ENCODE measurements around the gene LDLRAD4.

Gene LDLRAD4

DNA sequence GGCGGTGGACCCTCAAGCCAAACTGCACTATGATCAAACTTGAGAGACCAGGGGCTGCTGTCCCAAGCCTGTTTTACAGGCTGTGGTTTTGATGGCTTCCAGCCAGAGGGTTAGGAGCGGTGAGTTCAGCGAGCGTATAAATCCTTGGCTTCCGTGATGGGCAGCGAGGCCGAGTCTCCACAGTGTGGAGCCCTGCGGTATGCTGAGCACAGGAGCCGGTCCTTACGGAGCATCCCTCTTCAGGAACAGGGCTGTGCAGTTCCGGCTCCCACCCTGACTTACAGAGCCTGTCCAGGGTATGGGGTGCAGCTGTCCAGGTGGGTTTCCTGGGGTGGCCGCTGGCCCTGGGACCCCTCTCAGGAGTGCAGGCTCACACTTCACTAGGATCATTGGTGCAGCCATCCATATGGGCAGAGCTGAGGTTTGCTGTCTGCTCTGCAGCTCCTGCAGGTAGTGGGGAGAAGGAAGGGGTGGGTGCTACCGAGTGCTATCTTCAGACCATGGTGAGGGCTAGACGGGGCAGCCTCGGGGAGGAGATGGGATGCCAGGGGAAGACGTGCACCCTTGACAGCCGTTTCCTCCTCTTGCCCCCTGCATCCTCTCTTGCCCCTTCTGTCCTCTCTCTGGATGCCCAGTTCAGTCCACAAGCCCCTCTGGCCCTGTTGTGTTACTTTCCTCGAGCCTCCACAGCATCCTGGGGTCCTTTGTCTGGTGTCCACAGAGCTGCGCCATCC is 403.5 kb downstream of the LDLRAD4 start:
- TF ChIP-seq, protein P1, sequence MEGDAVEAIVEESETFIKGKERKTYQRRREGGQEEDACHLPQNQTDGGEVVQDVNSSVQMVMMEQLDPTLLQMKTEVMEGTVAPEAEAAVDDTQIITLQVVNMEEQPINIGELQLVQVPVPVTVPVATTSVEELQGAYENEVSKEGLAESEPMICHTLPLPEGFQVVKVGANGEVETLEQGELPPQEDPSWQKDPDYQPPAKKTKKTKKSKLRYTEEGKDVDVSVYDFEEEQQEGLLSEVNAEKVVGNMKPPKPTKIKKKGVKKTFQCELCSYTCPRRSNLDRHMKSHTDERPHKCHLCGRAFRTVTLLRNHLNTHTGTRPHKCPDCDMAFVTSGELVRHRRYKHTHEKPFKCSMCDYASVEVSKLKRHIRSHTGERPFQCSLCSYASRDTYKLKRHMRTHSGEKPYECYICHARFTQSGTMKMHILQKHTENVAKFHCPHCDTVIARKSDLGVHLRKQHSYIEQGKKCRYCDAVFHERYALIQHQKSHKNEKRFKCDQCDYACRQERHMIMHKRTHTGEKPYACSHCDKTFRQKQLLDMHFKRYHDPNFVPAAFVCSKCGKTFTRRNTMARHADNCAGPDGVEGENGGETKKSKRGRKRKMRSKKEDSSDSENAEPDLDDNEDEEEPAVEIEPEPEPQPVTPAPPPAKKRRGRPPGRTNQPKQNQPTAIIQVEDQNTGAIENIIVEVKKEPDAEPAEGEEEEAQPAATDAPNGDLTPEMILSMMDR (IDR thresholded peaks at IDR 0.05; ENCODE audit: low read depth, low read length) = no peak
- DNase-seq (ENCODE audit: extremely low read depth, low read depth) = no peak

DNA sequence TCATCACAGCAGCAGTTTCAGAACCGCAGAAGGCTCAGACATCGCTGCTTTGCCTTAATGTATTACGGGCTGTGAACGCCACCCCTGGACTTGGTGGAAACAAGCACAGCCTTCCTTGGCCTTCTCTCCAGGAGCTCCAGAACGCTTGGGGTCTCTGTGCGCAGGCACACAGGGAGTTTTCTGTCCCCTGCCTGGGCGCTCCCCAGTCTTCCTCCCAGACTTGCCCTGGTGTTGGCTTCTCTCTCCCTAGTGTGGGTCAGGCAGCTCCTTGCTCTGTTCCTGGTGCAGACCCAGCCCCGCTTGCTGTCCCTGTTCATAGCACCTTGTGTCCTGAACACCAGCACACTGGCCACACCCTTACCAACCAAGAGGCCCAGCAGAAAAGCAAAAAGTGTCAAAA is 404.2 kb downstream of the LDLRAD4 start:
- no peak for DNase-seq (ENCODE audit: extremely low read depth, low read depth)
- TF ChIP-seq, protein P1 (IDR thresholded peaks at IDR 0.05; ENCODE audit: low read depth, low read length) = no peak

DNA sequence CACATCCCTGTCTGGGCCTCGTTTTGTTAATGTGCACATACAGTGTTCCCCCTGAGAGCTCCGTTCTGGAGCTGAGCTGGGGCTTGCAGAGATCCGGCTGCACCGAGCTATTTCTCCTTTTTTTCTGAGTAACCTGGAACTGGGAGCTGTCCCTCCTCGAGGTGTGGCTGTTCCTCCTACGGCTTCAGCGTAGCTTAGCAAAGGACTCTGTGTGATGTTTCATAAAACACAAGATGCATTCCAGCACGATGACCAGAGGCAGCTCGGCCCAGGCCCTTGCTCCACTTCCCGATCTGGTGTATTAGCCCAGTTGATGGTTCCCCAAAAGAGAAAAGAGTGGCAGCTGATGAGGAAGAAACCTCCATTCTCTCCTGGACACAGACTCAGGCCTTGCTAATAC is 404.8 kb downstream of the LDLRAD4 start:
- DNase-seq (ENCODE audit: extremely low read depth, low read depth) = no peak
- TF ChIP-seq, protein P1 (IDR thresholded peaks at IDR 0.05; ENCODE audit: low read depth, low read length) = no peak

- TF ChIP-seq, protein P1 (IDR thresholded peaks at IDR 0.05; ENCODE audit: low read depth, low read length) = no peak
These were observed 405.3 kb downstream of the LDLRAD4 start for GRCh38 chr18:13623871-13624270.

GRCh38 chr18:13624563-13625237 is 406.1 kb downstream of the LDLRAD4 start:
- DNase-seq (ENCODE audit: extremely low read depth, low read depth) = no peak
- TF ChIP-seq, protein P1 (IDR thresholded peaks at IDR 0.05; ENCODE audit: low read depth, low read length) = no peak

More at GRCh38 chr18:13623871-13624270, 405.3 kb downstream of the LDLRAD4 start:
- no peak for DNase-seq (ENCODE audit: extremely low read depth, low read depth)

GRCh38 chr18:13625355-13625754 is 406.8 kb downstream of the LDLRAD4 start:
- TF ChIP-seq, protein P1 (IDR thresholded peaks at IDR 0.05; ENCODE audit: low read depth, low read length) = no peak
- DNase-seq (ENCODE audit: extremely low read depth, low read depth) = no peak

DNA sequence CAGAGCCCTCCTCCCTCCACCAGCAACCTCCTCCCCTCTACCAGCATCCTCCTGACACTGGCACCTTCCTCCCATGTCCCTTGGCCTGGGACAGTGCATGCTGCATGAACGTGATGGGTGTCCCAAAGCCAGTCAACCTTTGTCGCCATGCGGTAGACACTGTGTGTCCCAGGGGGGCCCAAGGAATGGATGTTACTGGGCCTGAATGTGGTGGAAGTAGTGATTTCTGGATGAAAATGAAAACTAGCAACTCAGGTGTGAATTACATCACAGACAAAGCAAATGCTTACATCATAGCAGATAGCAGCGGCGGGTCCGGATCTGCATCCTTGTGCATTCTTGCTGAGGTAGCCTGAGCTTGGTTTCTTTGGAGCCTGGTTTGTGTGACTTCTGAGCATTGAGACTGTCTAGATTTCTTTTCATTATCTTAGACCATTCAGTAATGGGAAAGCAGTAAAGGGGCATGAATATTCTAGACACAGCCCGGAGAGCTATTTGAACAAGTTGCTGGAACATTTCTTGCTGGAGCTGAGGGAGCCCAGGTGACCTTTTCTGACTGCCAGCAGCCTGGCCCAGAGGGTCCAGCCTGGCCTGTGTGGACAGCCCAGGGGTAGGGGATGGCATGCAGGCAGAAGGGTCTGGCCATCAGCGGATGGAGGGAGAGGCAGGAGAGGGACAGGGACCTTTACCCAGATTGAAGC is 407.4 kb downstream of the LDLRAD4 start:
- DNase-seq (ENCODE audit: extremely low read depth, low read depth) = no peak
- TF ChIP-seq, protein P1 (IDR thresholded peaks at IDR 0.05; ENCODE audit: low read depth, low read length) = no peak
